Keratinocyte (primary cell): ENCODE results near the gene RAB1B. TPM values are rescaled to one million over a fixed set of nuclear protein-coding genes. Genes with fewer than 3 reads are reported as not detected.
"Not testable (repeated sequence)": the region's sequence is repeated elsewhere in the genome, so short reads cannot be mapped to it uniquely, and the experiment has no call there.

Experiments used
- DNase-seq: peaks from one replicate; pipeline ENCODE4 v3.0.0-alpha.2; 2011; ENCODE audit warnings: low read depth, missing footprints, low spot score
- FAIRE-seq: peaks from 2 replicates; lab custom pipeline; 2011; peaks lifted over from hg19 to GRCh38; lab: Jason Lieb, UNC
- H2AFZ ChIP-seq: 2 replicates; pipeline ENCODE4 v1.6.0; 2012; ENCODE audit warnings: low read length, control low read depth, inconsistent platforms; ENCODE audit not compliant: control insufficient read depth
- H3K27ac ChIP-seq: 2 replicates; pipeline ENCODE4 v1.5.1; 2011; ENCODE audit warnings: low read length; ENCODE audit not compliant: control insufficient read depth, insufficient read depth
- H3K27me3 ChIP-seq: 3 replicates; pipeline ENCODE4 v1.6.0; 2011; ENCODE audit warnings: low read length; ENCODE audit not compliant: control insufficient read depth, insufficient read depth; ENCODE audit errors: extremely low read depth
- H3K36me3 ChIP-seq, 2 experiments: 2 replicates in 1 of 2; 3 replicates in 1 of 2; pipeline ENCODE4 v1.5.1; 2011; ENCODE audit warnings: low read length in 2 of 2, mild to moderate bottlenecking in 1 of 2; ENCODE audit not compliant: control insufficient read depth in 2 of 2, insufficient read depth in 2 of 2; ENCODE audit errors: extremely low read depth in 1 of 2
- H3K4me1 ChIP-seq: 3 replicates; pipeline ENCODE4 v1.5.1; 2011; ENCODE audit warnings: low read length; ENCODE audit not compliant: control insufficient read depth, insufficient read depth; ENCODE audit errors: extremely low read depth
- H3K4me2 ChIP-seq: 3 replicates; pipeline ENCODE4 v1.6.0; 2011; ENCODE audit warnings: low read depth, low read length; ENCODE audit not compliant: control insufficient read depth, insufficient read depth; ENCODE audit errors: extremely low read depth
- H3K4me3 ChIP-seq, 3 experiments: fragments of 200-600 bp in 1 of 3; sonication (generic) in 1 of 3; 2 replicates in 2 of 3; 3 replicates in 1 of 3; pipeline ENCODE4 v1.5.1; 2011 to 2016; ENCODE audit warnings: low read length in 3 of 3, mild to moderate bottlenecking in 3 of 3, control low read depth in 2 of 3, inconsistent platforms in 1 of 3, low read depth in 1 of 3, mixed read lengths in 1 of 3, mixed run types in 1 of 3, moderate library complexity in 1 of 3; ENCODE audit not compliant: control insufficient read depth in 2 of 3, insufficient read depth in 2 of 3; ENCODE audit errors: extremely low read depth in 1 of 3
- H3K79me2 ChIP-seq: 2 replicates; pipeline ENCODE4 v1.6.0; 2012; ENCODE audit warnings: low read length; ENCODE audit not compliant: control insufficient read depth, insufficient read depth
- H3K9ac ChIP-seq: 3 replicates; pipeline ENCODE4 v1.6.0; 2011; ENCODE audit warnings: low read length; ENCODE audit not compliant: control insufficient read depth, insufficient read depth; ENCODE audit errors: extremely low read depth
- H3K9me1 ChIP-seq: 3 replicates; pipeline ENCODE4 v1.6.0; 2011; ENCODE audit warnings: low read length; ENCODE audit not compliant: control insufficient read depth, insufficient read depth; ENCODE audit errors: extremely low read depth
- H3K9me3 ChIP-seq: 2 replicates; pipeline ENCODE4 v1.5.1; 2012; ENCODE audit warnings: low read depth, low read length; ENCODE audit not compliant: control insufficient read depth
- H4K20me1 ChIP-seq: 3 replicates; pipeline ENCODE4 v1.6.0; 2011; ENCODE audit warnings: low read length; ENCODE audit not compliant: control insufficient read depth, insufficient read depth; ENCODE audit errors: extremely low read depth
- CTCF ChIP-seq, 3 experiments: IDR thresholded peaks in 1 of 3; conservative IDR thresholded peaks in 1 of 3; optimal IDR thresholded peaks in 1 of 3; 2 replicates in 2 of 3; 3 replicates in 1 of 3; pipeline versions ENCODE3 to v1.5.1; 2011; ENCODE audit warnings: low read length in 3 of 3, mild to moderate bottlenecking in 3 of 3, moderate library complexity in 2 of 3, control low read depth in 1 of 3, inconsistent platforms in 1 of 3; ENCODE audit not compliant: insufficient read depth in 2 of 3; ENCODE audit errors: extremely low read depth in 1 of 3
- EZH2 ChIP-seq: IDR thresholded peaks from one replicate; pipeline ENCODE4 v1.6.1; 2012; ENCODE audit warnings: inconsistent platforms, mild to moderate bottlenecking, low read length, moderate library complexity
- dilution Hi-C: fragments of 300-500 bp; cut with MboI; formaldehyde crosslinking; loops from one replicate; pipeline ENCODE4 v1.7.0; 2020; ENCODE audit warnings: low sequenced_read_pairs; ENCODE audit not compliant: extremely low pct_ligation_motif_present
- polyA plus RNA-seq, 5 experiments: library from polyadenylated mRNA; depleted of rRNA in 3 of 5; stranded (reverse) in 3 of 5; stranded (forward) in 1 of 5; unstranded in 1 of 5; fragments of >200 nt; gene quantifications; 1 replicate in 1 of 5; 2 replicates in 3 of 5; 3 replicates in 1 of 5; pipeline versions ENCODE4 v1.2.1 to v1.2.3, GENCODE V29; 2011 to 2012; ENCODE audit warnings: missing spikeins in 2 of 5, low read depth in 1 of 5, low replicate concordance in 1 of 5

The RAB1B gene
- polyA plus RNA-seq, 1 donor (not counting 4 experiments of a cell fraction or from before 2014, with no cell fraction given): 133 TPM

- no peak overlapping the region for H3K4me3 ChIP-seq
- DNase-seq: no peak
- H3K4me2 ChIP-seq: no peak overlapping the region
- no peaks in the 10 kb centered on the region for H3K9me3 ChIP-seq
- H3K4me1 ChIP-seq: no peaks in the 10 kb centered on the region
- H3K27me3 ChIP-seq: no peaks in the 10 kb centered on the region
- H3K36me3 ChIP-seq: peaks cover 29 to 34% of the 10 kb centered on the region in 2 experiments
- H3K9ac ChIP-seq: no peak overlapping the region
- H3K27ac ChIP-seq: no peak overlapping the region
- dilution Hi-C loops: no loop called here
- TF ChIP-seq EZH2 (no peak), CTCF (optimal IDR thresholded peaks at IDR 0.05 in 1 of 3, IDR thresholded peaks at IDR 0.05 in 1 of 3, conservative IDR thresholded peaks at IDR 0.05 in 1 of 3; ENCODE audit: extremely low read depth in 1 of 3, insufficient read depth in 2 of 3, low read length in 3 of 3) (no peak)
- no peaks in the 10 kb centered on the region for H3K9me1 ChIP-seq
- peaks cover 12% of the 10 kb centered on the region for H4K20me1 ChIP-seq
- no peak overlapping the region for H2AFZ ChIP-seq
- H3K79me2 ChIP-seq: peaks cover 15% of the 10 kb centered on the region
- FAIRE-seq: no peak
Observed at GRCh38 chr11:66275396-66275795, 7.0 kb downstream of the RAB1B start.

GRCh38 chr11:66275984-66276612 lies 7.7 kb downstream of the RAB1B start:
- FAIRE-seq (no peak), DNase-seq (no peak)
- H3K4me1 ChIP-seq: no peaks in the 10 kb centered on the region
- dilution Hi-C loops: no loop called here
- no peak overlapping the region for H3K4me3 ChIP-seq
- H3K9ac ChIP-seq: no peak overlapping the region
- H3K4me2 ChIP-seq: no peak overlapping the region
- H3K27ac ChIP-seq: no peak overlapping the region
- H3K9me1 ChIP-seq: no peaks in the 10 kb centered on the region
- peaks cover 12% of the 10 kb centered on the region for H4K20me1 ChIP-seq
- H3K36me3 ChIP-seq: peaks cover 29 to 34% of the 10 kb centered on the region in 2 experiments
- TF ChIP-seq EZH2 (no peak), CTCF (optimal IDR thresholded peaks at IDR 0.05 in 1 of 3, IDR thresholded peaks at IDR 0.05 in 1 of 3, conservative IDR thresholded peaks at IDR 0.05 in 1 of 3; ENCODE audit: extremely low read depth in 1 of 3, insufficient read depth in 2 of 3, low read length in 3 of 3) (no peak)
- no peaks in the 10 kb centered on the region for H3K27me3 ChIP-seq
- no peaks in the 10 kb centered on the region for H3K9me3 ChIP-seq
- peaks cover 9% of the 10 kb centered on the region for H3K79me2 ChIP-seq
- H2AFZ ChIP-seq: no peak overlapping the region

GRCh38 chr11:66276619-66277018 lies 8.2 kb downstream of the RAB1B start:
- H3K4me1 ChIP-seq, H3K4me2 ChIP-seq, DNase-seq, FAIRE-seq, H3K79me2 ChIP-seq, H3K4me3 ChIP-seq, H3K27ac ChIP-seq, H3K9me1 ChIP-seq, H3K9ac ChIP-seq, dilution Hi-C loops, H3K9me3 ChIP-seq, H2AFZ ChIP-seq, H3K27me3 ChIP-seq: not testable (repeated sequence)
- H3K36me3 ChIP-seq: peaks cover 27 to 34% of the 10 kb centered on the region in 2 experiments
- H4K20me1 ChIP-seq: peaks cover 11% of the 10 kb centered on the region

- FAIRE-seq, H3K9me1 ChIP-seq, dilution Hi-C loops, H3K4me2 ChIP-seq, H3K4me1 ChIP-seq, H4K20me1 ChIP-seq, H3K9ac ChIP-seq, H3K79me2 ChIP-seq, H3K4me3 ChIP-seq, H2AFZ ChIP-seq, DNase-seq, H3K27me3 ChIP-seq, H3K9me3 ChIP-seq, H3K27ac ChIP-seq: not testable (repeated sequence)
- peaks cover 24 to 29% of the 10 kb centered on the region in 2 experiments for H3K36me3 ChIP-seq
Observed at GRCh38 chr11:66277064-66277463, 8.6 kb downstream of the RAB1B start.
